IPS-20b (cell line): ENCODE measurements around the gene DNAJC13.
"Not testable (repeated sequence)": the region's sequence is repeated elsewhere in the genome, so short reads cannot be mapped to it uniquely, and the experiment has no call there.

Source experiments
- H3K27ac ChIP-seq: one replicate; pipeline ENCODE4 v1.5.1; 2013; ENCODE audit warnings: low read length
- H3K27me3 ChIP-seq: 2 replicates; pipeline ENCODE4 v1.6.1; 2013; ENCODE audit warnings: mild to moderate bottlenecking, low read length, inconsistent platforms; ENCODE audit not compliant: insufficient read depth
- H3K36me3 ChIP-seq: 2 replicates; pipeline ENCODE4 v1.6.1; 2013; ENCODE audit warnings: low read depth, mild to moderate bottlenecking, inconsistent platforms, low read length, moderate library complexity; ENCODE audit not compliant: insufficient read depth
- H3K4me1 ChIP-seq: 2 replicates; pipeline ENCODE4 v1.6.1; 2013; ENCODE audit warnings: mild to moderate bottlenecking, control low read depth, inconsistent platforms, low read length, moderate library complexity; ENCODE audit not compliant: insufficient read depth
- H3K4me3 ChIP-seq: 2 replicates; pipeline ENCODE4 v1.5.1; 2013; ENCODE audit warnings: mild to moderate bottlenecking, low read length, inconsistent platforms
- H3K9ac ChIP-seq: 2 replicates; pipeline ENCODE4 v1.6.1; 2013; ENCODE audit warnings: low read depth, mild to moderate bottlenecking, inconsistent platforms, low read length, moderate library complexity
- H3K9me3 ChIP-seq: 2 replicates; pipeline ENCODE4 v1.6.1; 2013; ENCODE audit warnings: mild to moderate bottlenecking, low read depth, low read length, inconsistent platforms; ENCODE audit not compliant: insufficient read depth

The DNAJC13 gene

DNA sequence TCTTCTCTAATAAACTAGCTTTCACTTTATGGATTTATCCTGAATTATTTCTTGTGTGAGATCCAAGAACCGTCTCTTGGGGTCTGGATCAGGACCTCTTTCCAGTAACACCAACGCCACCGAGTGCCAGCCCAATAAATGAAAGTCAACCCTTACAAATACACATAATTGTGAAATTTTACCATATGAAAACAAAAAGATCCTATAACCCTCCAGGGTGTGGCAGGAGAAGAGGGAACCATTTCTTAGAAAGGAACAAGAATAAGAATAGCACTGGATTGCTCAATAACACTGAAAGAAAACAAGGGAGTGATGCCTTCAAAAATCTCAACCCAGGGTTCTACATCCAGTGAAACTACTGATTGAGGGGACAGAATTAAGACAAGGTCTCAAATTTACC lies 128.2 kb downstream of the DNAJC13 start:
- H3K4me1 ChIP-seq = no peaks in the 10 kb centered on the region
- H3K27ac ChIP-seq = no peak overlapping the region
- H3K4me3 ChIP-seq = no peak overlapping the region
- no peak overlapping the region for H3K9ac ChIP-seq
- no peaks in the 10 kb centered on the region for H3K9me3 ChIP-seq
- H3K27me3 ChIP-seq = no peaks in the 10 kb centered on the region
- peaks cover 6% of the 10 kb centered on the region; the same call in 1 of the 2 replicates for H3K36me3 ChIP-seq

DNA sequence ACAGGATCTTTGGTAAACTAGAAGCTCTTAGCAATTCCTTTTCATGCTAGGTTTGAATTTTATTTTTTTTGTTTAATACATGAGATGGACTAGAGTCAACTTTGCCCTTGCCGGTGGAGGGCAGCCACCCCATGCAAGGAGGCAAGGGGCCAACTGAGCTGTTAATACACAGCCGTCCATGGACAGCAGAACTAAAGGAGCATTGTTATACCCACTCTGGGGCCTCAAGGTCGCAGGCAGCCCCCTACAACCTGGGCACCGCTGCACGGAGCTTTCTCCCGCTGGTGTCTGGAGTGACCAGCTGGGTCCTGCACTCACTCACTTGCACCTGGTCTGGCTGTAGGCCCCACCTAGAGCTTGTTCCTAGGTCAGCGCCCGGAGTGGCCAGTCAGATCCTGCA lies 131.9 kb downstream of the DNAJC13 start:
- H3K27me3 ChIP-seq = no peaks in the 10 kb centered on the region
- H3K4me1 ChIP-seq = no peaks in the 10 kb centered on the region
- H3K36me3 ChIP-seq = no peaks in the 10 kb centered on the region
- no peak overlapping the region for H3K4me3 ChIP-seq
- no peak overlapping the region for H3K9ac ChIP-seq
- no peak overlapping the region for H3K27ac ChIP-seq
- no peaks in the 10 kb centered on the region for H3K9me3 ChIP-seq

DNA sequence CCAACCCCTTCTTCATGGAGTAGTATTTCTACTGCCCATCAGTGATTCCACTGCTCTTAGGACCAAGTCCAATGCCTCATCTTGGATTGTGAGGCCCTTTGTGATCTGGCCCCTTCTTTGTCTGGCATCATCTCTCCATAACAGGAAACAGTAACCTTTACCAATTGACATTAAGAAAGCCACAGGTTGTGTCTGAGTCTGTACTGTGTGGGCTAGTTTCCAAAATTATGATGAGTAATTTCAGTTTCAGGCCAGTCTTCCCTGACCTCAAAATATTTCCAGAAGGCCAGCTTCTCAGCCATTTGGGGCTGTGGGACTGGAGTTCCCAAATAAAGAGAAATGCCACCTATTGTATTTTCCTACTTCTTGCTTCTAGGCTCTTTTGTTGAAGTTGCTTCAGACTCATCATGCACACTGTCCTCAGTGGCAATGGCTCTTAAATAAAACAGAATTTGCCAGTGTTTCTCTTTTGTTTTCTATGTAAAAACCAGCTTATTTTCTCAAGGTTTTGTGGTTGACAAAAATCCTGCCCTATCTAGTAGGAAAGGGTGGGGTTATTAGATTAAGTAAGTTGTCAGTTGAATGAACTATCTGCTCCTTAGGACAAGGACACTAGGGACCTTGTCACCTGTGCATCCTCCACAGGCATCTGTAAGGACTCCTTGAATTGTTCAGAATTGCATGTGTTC lies 132.7 kb downstream of the DNAJC13 start:
- H3K4me3 ChIP-seq = no peak overlapping the region
- no peaks in the 10 kb centered on the region for H3K36me3 ChIP-seq
- no peaks in the 10 kb centered on the region for H3K9me3 ChIP-seq
- H3K27ac ChIP-seq = no peak overlapping the region
- no peak overlapping the region for H3K9ac ChIP-seq
- no peaks in the 10 kb centered on the region for H3K27me3 ChIP-seq
- peaks cover 7% of the 10 kb centered on the region; the same call in 1 of the 2 replicates for H3K4me1 ChIP-seq

DNA sequence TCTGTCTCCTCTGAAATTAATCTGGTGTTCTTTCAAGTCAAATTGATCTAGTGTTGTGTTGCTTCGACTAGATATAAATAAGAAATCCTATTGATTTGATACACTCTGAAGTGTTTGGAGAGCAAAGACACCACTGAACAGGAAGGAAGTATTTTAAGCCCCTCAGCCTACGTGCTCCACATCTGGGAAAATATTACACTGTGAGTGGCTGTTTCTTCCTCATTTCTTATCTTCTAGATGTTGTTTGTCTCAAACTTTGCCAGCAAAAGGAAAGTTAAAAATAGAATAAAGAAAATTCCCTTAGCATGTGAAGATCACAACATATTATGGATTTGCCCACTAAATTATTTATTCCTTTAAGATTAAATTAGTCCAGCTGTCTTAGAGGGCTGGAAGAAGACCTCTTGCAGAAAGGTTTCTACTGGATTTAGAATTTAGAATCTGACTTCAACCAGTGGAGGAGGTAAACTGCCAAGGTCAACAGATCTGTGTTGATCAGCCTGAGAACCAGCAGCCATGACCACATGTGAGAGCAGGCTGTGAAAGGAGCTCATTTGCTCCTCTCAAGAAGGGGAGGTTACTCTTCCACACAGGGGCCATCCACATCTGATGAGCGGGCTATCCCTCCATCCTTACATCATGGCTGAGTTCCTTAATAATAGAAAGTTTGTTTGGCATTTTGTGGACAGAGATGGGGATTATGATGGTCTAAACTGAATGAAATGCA lies 133.4 kb downstream of the DNAJC13 start:
- no peaks in the 10 kb centered on the region for H3K27me3 ChIP-seq
- no peaks in the 10 kb centered on the region for H3K36me3 ChIP-seq
- no peak overlapping the region for H3K27ac ChIP-seq
- H3K4me3 ChIP-seq = no peak overlapping the region
- H3K4me1 ChIP-seq = peaks cover 8% of the 10 kb centered on the region; the same call in 1 of the 2 replicates
- H3K9ac ChIP-seq = no peak overlapping the region
- no peaks in the 10 kb centered on the region for H3K9me3 ChIP-seq

DNA sequence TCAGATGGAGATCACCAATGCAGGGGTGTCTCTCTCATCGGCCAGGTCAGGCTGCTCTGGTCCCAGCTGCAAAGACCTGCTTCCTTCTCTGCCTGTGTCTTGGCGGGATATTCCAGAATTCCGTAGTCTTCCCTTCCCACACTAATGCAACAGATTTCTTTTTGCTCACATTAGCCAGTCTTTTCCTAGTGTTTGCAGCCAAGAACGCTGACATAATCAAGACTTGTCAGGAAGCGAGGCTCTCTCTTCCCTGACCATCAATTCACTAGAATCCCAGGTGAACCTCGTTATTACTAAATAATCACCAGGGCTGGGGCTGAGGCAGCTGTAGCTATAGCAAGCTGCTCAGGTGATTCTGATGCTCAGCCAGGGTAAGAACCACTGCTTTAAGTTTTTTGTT lies 136.5 kb downstream of the DNAJC13 start:
- Histone ChIP-seq H3K4me1 (peaks cover 8% of the 10 kb centered on the region; the same call in 1 of the 2 replicates), H3K4me3 (no peak overlapping the region), H3K9ac (no peak overlapping the region), H3K9me3 (no peaks in the 10 kb centered on the region), H3K27me3 (no peaks in the 10 kb centered on the region), H3K36me3 (peaks cover 4% of the 10 kb centered on the region; the same call in 1 of the 2 replicates), H3K27ac (no peak overlapping the region)

DNA sequence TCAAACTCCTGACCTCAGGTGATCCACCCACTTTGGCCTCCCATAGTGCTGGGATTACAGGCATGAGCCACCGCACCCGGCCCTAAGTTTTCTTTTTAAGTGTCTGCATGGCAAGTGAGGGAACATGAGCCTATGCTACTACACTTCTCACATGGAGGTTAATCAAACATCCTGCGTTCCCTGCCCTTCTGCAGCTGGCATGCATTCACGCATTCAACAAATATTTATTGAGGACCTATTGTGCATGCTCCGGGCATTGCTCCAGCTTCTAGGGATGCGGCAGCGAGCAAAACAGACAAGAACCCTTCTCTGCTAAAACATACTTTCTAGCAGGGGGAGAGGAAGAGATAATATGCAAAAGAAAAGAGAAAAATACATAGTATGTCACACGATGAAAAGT lies 137.1 kb downstream of the DNAJC13 start:
- Histone ChIP-seq H3K9ac (no peak overlapping the region), H3K36me3 (peaks cover 4% of the 10 kb centered on the region; the same call in 1 of the 2 replicates), H3K27me3 (no peaks in the 10 kb centered on the region), H3K27ac (no peak overlapping the region), H3K9me3 (no peaks in the 10 kb centered on the region), H3K4me3 (no peak overlapping the region), H3K4me1 (peaks cover 8% of the 10 kb centered on the region; the same call in 1 of the 2 replicates)

- H3K36me3 ChIP-seq = peaks cover 4% of the 10 kb centered on the region; the same call in 1 of the 2 replicates
- H3K4me3 ChIP-seq = no peak overlapping the region
- H3K4me1 ChIP-seq = peaks cover 8% of the 10 kb centered on the region; the same call in 1 of the 2 replicates
- H3K9me3 ChIP-seq = no peaks in the 10 kb centered on the region
- no peak overlapping the region for H3K27ac ChIP-seq
- no peaks in the 10 kb centered on the region for H3K27me3 ChIP-seq
- H3K9ac ChIP-seq = no peak overlapping the region
These were observed 138.2 kb downstream of the DNAJC13 start for GRCh38 chr3:132555306-132556035.

- not testable (repeated sequence) for H3K9ac ChIP-seq, H3K27me3 ChIP-seq, H3K4me3 ChIP-seq, H3K9me3 ChIP-seq, H3K27ac ChIP-seq, H3K36me3 ChIP-seq, H3K4me1 ChIP-seq
These were observed 138.7 kb downstream of the DNAJC13 start for GRCh38 chr3:132556036-132556386.

- Histone ChIP-seq H3K4me3 (no peak overlapping the region), H3K4me1 (peaks cover 8% of the 10 kb centered on the region; the same call in 1 of the 2 replicates), H3K9ac (no peak overlapping the region), H3K27ac (no peak overlapping the region), H3K36me3 (peaks cover 4% of the 10 kb centered on the region; the same call in 1 of the 2 replicates), H3K27me3 (no peaks in the 10 kb centered on the region), H3K9me3 (no peaks in the 10 kb centered on the region)
These were observed 139.3 kb downstream of the DNAJC13 start for GRCh38 chr3:132556508-132557159.

DNA sequence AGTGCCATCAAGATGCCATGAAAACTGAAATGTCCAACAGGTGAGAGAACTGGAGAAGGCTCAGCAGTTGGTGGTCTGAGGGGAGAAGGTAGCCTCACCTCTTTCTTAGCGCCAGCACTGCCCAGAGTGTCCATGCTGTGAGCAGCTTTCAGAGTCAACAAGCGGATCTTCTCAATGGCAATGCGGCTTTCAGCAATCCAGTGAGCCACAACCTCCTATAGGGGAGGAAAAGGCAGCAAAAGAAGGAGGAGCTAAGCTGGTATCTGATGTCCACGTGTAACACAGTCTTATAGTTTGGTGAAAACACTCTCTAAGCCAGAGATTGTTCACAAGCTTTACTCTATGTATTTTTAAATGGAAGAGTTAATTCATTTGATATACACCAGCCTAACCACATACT lies 143.7 kb downstream of the DNAJC13 start:
- Histone ChIP-seq H3K4me1 (no peaks in the 10 kb centered on the region; the same call in 1 of the 2 replicates), H3K36me3 (peaks cover 4% of the 10 kb centered on the region; the same call in 1 of the 2 replicates)

DNA sequence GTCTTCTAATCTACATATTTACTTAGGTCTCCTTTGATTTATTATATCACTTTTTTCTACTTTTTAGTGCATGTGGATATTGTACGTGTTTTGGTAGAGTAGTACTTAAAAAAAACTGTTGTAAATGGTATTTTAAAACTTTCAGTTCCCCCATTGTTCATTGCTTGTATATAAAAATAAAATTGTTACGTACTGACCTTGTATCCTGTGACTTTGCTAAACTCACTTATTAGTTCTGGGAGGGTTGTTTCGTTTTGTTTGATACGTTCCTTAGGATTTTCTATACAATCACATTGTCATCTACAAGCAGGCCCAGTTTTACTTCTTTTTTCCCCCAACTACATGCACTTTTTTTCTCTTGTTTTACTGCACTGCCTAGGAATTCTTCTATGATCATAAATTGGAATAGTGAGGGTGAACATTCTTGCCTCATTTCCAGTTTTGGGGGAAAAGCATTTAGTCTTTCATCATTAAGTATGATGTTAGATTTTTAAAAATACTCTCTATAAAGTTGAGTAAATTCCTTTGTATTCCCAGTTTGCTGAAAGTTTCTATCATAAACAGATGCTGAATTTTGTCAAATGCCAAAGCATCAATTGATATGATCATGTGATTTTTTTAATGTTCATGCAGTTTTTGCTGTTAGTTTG lies 146.2 kb downstream of the DNAJC13 start:
- 0 out of 2 replicates have a peak, but pooled peaks cover 3% of the 10 kb centered on the region for H3K36me3 ChIP-seq
- H3K27ac ChIP-seq = no peak overlapping the region

More for the DNA sequence above, 143.7 kb downstream of the DNAJC13 start:
- H3K27ac ChIP-seq = no peak overlapping the region
- H3K27me3 ChIP-seq = no peaks in the 10 kb centered on the region
- H3K9me3 ChIP-seq = no peaks in the 10 kb centered on the region
- 0 out of 2 replicates have a peak overlapping the region, but pooled peaks have one; percentile 25 for H3K9ac ChIP-seq
- H3K4me3 ChIP-seq = no peak overlapping the region

More for the DNA sequence above, 146.2 kb downstream of the DNAJC13 start:
- Histone ChIP-seq H3K9me3 (no peaks in the 10 kb centered on the region), H3K4me3 (no peak overlapping the region), H3K27me3 (no peaks in the 10 kb centered on the region), H3K9ac (no peak overlapping the region), H3K4me1 (no peaks in the 10 kb centered on the region; the same call in 1 of the 2 replicates)
